GM18519 (cell line): ENCODE results near the gene RXYLT1.
A peak's percentile ranks its signal among the peaks of the same experiment; 100 is the strongest.
"Not testable (repeated sequence)": the region's sequence is repeated elsewhere in the genome, so short reads cannot be mapped to it uniquely, and the experiment has no call there.

ENCODE experiments used
- ATAC-seq: cut with Tn5 transposase; IDR thresholded peaks from one replicate; pipeline ENCODE4 v1.9.1; 2021; ENCODE audit warnings: mild to moderate bottlenecking, moderate library complexity; ENCODE audit not compliant: unreplicated experiment, low FRiP score

RXYLT1 gene

GRCh38 chr12:63842750-63843149 is 63.0 kb downstream of the RXYLT1 start:
- ATAC-seq = not testable (repeated sequence)

- no peak for ATAC-seq
These were observed 63.6 kb downstream of the RXYLT1 start for GRCh38 chr12:63843254-63843720.

DNA sequence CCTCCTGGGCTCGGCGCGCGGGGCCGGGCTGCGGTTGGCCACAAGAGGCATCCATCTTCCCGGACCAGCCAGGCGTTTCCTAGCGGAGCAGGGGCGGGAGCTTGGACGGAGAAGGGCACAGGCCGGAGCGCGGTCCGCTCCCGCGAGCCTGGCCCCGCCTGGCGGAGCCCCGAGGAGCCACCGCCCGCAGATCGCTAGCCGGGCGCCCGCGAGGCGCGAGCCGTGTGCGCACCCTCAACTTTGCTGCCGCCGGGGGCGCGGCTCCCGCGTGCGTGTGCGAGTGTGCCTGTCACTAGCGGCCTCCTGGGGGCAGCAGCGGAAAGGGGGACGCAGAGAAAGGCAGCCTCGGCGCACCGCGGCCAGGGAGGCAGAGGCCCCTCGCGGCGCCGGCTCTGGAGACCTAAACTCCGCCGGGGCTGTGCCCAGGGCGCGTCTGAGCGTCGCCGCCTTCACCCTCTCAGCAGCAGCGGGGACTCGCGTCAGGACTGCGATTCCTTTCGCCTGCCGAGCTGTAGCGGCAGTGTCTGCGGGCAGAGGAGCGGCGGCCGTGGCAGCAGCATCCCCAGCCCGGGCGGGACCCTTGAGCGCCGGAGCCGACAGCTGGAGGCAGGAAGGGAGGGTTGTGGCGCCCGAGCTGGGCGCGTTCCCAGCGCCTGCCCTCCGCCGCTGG is 64.1 kb downstream of the RXYLT1 start:
- peak; percentile 96 for ATAC-seq

GRCh38 chr12:63844391-63845341 is 65.0 kb downstream of the RXYLT1 start, which contains the start of gene SRGAP1:
TSS of gene SRGAP1 (plus strand) at chr12:63844700. CDS start at chr12:63844817, 117 bp downstream.
- ATAC-seq = no peak

DNA sequence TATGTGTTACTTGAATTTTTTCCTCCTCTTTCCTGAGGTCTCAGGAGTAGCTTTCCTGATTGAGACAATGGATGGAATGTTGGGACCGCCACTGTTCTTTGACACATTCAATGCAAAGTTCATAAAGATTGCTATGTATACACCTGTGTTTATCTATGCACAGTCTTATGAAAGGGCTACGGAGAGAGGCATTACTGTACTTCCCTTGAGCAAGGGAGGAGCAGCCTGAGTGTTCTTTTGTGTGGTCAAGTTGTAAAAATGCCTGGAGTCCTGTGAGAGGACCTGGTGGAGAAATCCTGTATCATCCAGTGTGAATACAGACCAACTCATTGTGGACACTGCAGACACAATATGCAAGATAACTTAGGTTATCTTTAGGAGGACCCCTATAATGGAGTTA is 66.0 kb downstream of the RXYLT1 start:
- no peak for ATAC-seq

- ATAC-seq = no peak
These were observed 66.7 kb downstream of the RXYLT1 start for GRCh38 chr12:63846238-63846967.

- no peak for ATAC-seq
These were observed 68.7 kb downstream of the RXYLT1 start for GRCh38 chr12:63848450-63848849.

DNA sequence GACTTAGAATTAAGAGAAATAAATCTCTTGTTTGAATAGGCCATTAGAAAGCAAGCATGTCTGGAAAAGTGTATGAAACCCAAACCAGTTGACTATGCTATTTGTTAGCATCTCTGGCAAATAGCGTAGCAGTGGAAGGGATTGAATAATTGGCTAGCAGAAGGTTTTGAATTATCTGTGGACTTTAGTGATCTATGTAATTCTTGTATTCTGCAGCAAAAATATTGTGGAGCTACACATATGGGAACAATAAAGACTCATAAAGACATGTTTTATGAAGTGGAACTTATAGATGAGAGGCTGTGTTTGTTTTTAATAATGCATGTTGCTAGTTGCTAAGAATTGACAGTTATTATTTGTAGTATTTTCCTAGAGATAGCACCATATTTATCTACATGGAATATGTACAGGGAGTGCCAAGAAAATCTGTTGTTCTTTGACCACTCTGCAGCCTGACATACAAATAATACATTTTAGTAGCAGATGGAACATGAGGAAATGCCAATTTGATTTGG is 69.5 kb downstream of the RXYLT1 start:
- no peak for ATAC-seq

DNA sequence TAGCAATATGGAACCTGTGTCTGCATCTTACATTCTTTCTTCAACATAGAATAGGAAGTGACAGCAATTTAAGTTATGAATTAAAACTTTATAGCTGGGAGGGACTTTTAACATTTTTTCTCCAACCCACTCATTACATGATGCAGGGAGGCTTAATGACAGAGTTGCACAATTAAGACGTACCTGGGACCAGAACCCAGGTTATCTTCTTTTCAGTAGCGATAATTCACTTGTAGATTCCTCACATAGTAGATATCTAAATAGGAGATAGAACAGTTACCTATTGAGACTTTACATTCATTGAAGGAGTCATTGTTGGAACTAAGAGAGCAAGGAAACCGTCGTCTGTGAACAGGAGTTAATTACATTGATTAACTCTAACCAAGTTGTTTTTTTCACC is 69.9 kb downstream of the RXYLT1 start:
- ATAC-seq = no peak

DNA sequence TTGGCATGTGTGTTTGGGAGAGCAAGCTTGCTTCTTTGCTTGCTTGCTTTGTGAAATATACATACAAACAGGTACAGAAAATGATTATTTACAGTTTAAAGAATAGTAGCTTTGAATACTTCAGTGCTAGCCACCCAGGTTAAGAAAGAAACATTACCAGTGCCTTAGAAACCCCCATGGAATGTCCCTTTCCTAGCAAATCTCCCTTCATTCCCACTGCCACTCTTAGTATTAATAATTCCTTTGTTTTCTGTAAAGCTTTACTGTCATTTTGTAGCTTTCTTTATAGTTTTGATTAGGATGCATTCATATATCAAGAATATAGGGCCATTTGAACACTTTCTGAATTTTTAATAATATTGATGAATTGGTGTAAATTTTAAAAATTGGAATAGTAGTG is 74.3 kb downstream of the RXYLT1 start:
- no peak for ATAC-seq

DNA sequence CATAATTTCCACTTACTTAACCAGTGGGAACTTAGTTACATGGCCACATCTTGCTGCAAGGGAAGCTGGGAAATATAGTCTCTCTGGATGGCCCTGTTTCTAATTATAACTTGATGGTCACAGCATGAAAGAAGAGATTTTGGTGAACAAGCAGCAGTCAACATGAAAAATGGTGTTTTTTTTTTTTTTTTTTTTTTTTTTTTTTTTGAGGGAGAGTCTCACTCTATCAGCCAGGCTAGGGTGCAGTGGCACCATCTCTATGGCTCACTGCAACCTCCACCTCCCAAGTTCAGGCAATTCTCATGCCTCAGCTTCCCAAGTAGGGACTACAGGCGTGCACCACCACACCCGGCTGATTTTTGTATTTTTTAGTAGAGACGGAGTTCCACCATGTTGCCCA is 75.6 kb downstream of the RXYLT1 start:
- ATAC-seq = no peak

- no peak for ATAC-seq
These were observed 78.3 kb downstream of the RXYLT1 start for GRCh38 chr12:63857771-63858670.
